NCI-H1436 treated with DMSO at 0.1 percent for 48 hours (cell line): ENCODE measurements around the gene HOXA10.

Source experiments
- DNase-seq: peaks from one replicate; lab custom pipeline; 2025; lab: John Stamatoyannopoulos, UW

Gene HOXA10

GRCh38 chr7:27130540-27131389 lies 43.4 kb downstream of the HOXA10 start, which contains the start of gene HOXA4:
Gene HOXA4, minus strand, starts transcription at chr7:27130757. Its CDS starts 24 bp downstream, at chr7:27130733.
- no peak for DNase-seq

GRCh38 chr7:27129729-27130539 lies 44.2 kb downstream of the HOXA10 start:
- no peak for DNase-seq

- DNase-seq: no peak
These were observed 45.1 kb downstream of the HOXA10 start for GRCh38 chr7:27128776-27129728.

GRCh38 chr7:27128034-27128433 lies 46.1 kb downstream of the HOXA10 start:
- DNase-seq: no peak

GRCh38 chr7:27126596-27127327 lies 47.4 kb downstream of the HOXA10 start:
- no peak for DNase-seq

- no peak for DNase-seq
These were observed 48.1 kb downstream of the HOXA10 start for GRCh38 chr7:27125986-27126394.

- no peak for DNase-seq
These were observed 49.0 kb downstream of the HOXA10 start for GRCh38 chr7:27124902-27125689.

GRCh38 chr7:27124096-27124901 lies 49.8 kb downstream of the HOXA10 start:
- DNase-seq: no peak

- DNase-seq: no peak
These were observed 50.6 kb downstream of the HOXA10 start for GRCh38 chr7:27123477-27124053.

GRCh38 chr7:27123007-27123476 lies 51.1 kb downstream of the HOXA10 start:
- DNase-seq: no peak

- DNase-seq: no peak
These were observed 51.8 kb downstream of the HOXA10 start for GRCh38 chr7:27122077-27122910.

GRCh38 chr7:27121684-27122076 lies 52.4 kb downstream of the HOXA10 start:
- DNase-seq: no peak
